Spleen (tissue), 11 donors: ENCODE data around the gene PHIP. TPM values are rescaled to one million over a fixed set of nuclear protein-coding genes. Genes with fewer than 3 reads are reported as not detected.

Source experiments
- DNase-seq: peaks from one replicate; pipeline ENCODE4 v3.0.0-alpha.2; 2020
- H3K27ac ChIP-seq, 8 donors: fragments of 200-600 bp; sonication (generic) in 7 of 8; 1 replicate in 4 of 8; 2 replicates in 4 of 8; pipeline versions ENCODE4 v1.5.0 to v1.8.0; 2016 to 2021; ENCODE audit warnings: inconsistent platforms in 4 of 8, mild to moderate bottlenecking in 4 of 8, moderate library complexity in 1 of 8
- H3K27me3 ChIP-seq, 7 donors: fragments of 200-600 bp; sonication (generic) in 6 of 7; replicated peaks in 1 of 7; 1 replicate in 4 of 7; 2 replicates in 3 of 7; pipeline versions ENCODE4 v1.5.0 to v1.8.0; 2016 to 2021; ENCODE audit warnings: inconsistent platforms in 3 of 7, mild to moderate bottlenecking in 1 of 7
- H3K36me3 ChIP-seq, 6 donors: fragments of 200-600 bp; sonication (generic) in 5 of 6; 1 replicate in 4 of 6; 2 replicates in 2 of 6; pipeline versions ENCODE4 v1.5.0 to v1.8.0; 2016 to 2021; ENCODE audit warnings: inconsistent platforms in 2 of 6
- H3K4me1 ChIP-seq, 6 donors: fragments of 200-600 bp; sonication (generic) in 5 of 6; 1 replicate in 3 of 6; 2 replicates in 3 of 6; pipeline versions ENCODE4 v1.5.0 to v1.8.0; 2016 to 2021; ENCODE audit warnings: inconsistent platforms in 3 of 6
- H3K4me3 ChIP-seq, 8 donors: fragments of 200-600 bp; sonication (generic) in 7 of 8; 1 replicate in 4 of 8; 2 replicates in 4 of 8; pipeline versions ENCODE4 v1.5.0 to v1.8.0; 2016 to 2021; ENCODE audit warnings: inconsistent platforms in 4 of 8, mild to moderate bottlenecking in 4 of 8, moderate library complexity in 2 of 8
- H3K9me3 ChIP-seq, 8 donors: fragments of 200-600 bp; sonication (generic) in 7 of 8; 1 replicate in 4 of 8; 2 replicates in 4 of 8; pipeline versions ENCODE4 v1.5.0 to v1.8.0; 2016 to 2021; ENCODE audit warnings: inconsistent platforms in 4 of 8
- POLR2A ChIP-seq, 3 donors: fragments of 450-650 bp; IDR thresholded peaks; one replicate each; pipeline ENCODE4 v1.5.1; 2017; ENCODE audit warnings: antibody characterized with exemption in 3 of 3, mild to moderate bottlenecking in 1 of 3
- POLR2AphosphoS5 ChIP-seq, 3 donors: sonication (generic); formaldehyde crosslinking; IDR thresholded peaks; one replicate each; pipeline ENCODE4 v1.5.1; 2017; ENCODE audit warnings: antibody characterized with exemption in 3 of 3
- WGBS, 5 donors: extraction: QIAGEN DNeasy Blood & Tissue Kit in 3 of 5; methylation state at CpG; one replicate each; pipeline versions ENCODE4 v1.1.5 to v1.1.7; 2013 to 2018; 5-methylcytosine and 5-hydroxymethylcytosine counted together
- intact Hi-C: fragments of 100-400 bp; cut with DNase I; formaldehyde crosslinking; loops from one replicate; pipeline ENCODE4 v1.15.0; 2023; ENCODE audit warnings: low total_unique reads
- polyA plus RNA-seq, 3 donors: library from polyadenylated mRNA; stranded (reverse); fragments of 200-250 nt; gene quantifications; one replicate each; pipeline ENCODE4 v1.2.1, GENCODE V29; 2013
- total RNA-seq, 7 donors: library from RNA; depleted of rRNA in 3 of 7; stranded (reverse); fragments of >200 nt in 3 of 7; fragmentation: NEBNext Ultra II Directional in 4 of 7; extraction: Animal tissue kit (Norgen Biotek cat#: 25700) in 4 of 7; gene quantifications; one replicate each; pipeline versions ENCODE4 v1.1.0 to v1.2.1, GENCODE V29; 2016 to 2021
- TF ChIP-seq, protein P1 (sequence below), 11 experiments: fragments of 200-600 bp in 7 of 11; fragments of 450-650 bp in 4 of 11; sonication (generic) in 4 of 11; IDR thresholded peaks in 8 of 11; conservative IDR thresholded peaks in 3 of 11; 1 replicate in 7 of 11; 2 replicates in 4 of 11; pipeline versions ENCODE4 v1.4.0 to v1.8.0; 2016 to 2021; ENCODE audit warnings: antibody characterized with exemption in 11 of 11, inconsistent platforms in 4 of 11, mild to moderate bottlenecking in 1 of 11
- donor health status: healthy with polysubstance abuse.
- donor health status: DM: no; HTN: no; CAD: no; lungs with moderate emphysema.
- donor health status: DM: no; HTN: no; CAD: no.
- donor health status: Bipolar disorder and iron deficiency.
- donor health status: healthy.
- donor health status: DM: no; HTN: no; CAD: no.
- donor health status: DM: yes; HTN: yes; CAD: no.

PHIP gene
- total and polyA plus RNA-seq, 10 donors: 7.8 to 51.3 (median 35.9) TPM

DNA sequence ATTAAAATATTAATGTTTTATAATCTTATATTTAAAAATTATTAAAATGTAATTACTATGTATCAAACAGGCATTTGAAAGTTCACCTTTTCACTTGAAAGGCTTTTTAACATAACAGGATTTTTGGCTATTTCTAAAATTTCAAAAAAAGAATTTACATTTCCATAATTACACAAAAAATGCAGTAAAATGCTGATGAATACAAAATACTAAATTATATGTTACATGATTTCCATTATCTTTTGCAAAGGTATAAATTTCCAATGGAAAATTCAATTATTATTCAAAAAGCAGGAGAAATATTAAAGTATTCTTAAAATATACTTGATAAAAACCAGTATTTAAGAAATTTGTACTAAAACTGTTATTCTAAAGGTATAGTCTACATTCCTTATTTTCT is 66.1 kb downstream of the PHIP start:
- Histone ChIP-seq H3K27ac (no peak overlapping the region), H3K4me1 (no peaks in the 10 kb centered on the region), H3K27me3 (no peaks in the 10 kb centered on the region), H3K4me3 (no peak overlapping the region), H3K36me3 (peaks cover 0 to 94% (median 38%) of the 10 kb centered on the region in 6 donors), H3K9me3 (no peaks in the 10 kb centered on the region)
- intact Hi-C loops: no loop called here
- DNase-seq: no peak
- TF ChIP-seq, protein P1, sequence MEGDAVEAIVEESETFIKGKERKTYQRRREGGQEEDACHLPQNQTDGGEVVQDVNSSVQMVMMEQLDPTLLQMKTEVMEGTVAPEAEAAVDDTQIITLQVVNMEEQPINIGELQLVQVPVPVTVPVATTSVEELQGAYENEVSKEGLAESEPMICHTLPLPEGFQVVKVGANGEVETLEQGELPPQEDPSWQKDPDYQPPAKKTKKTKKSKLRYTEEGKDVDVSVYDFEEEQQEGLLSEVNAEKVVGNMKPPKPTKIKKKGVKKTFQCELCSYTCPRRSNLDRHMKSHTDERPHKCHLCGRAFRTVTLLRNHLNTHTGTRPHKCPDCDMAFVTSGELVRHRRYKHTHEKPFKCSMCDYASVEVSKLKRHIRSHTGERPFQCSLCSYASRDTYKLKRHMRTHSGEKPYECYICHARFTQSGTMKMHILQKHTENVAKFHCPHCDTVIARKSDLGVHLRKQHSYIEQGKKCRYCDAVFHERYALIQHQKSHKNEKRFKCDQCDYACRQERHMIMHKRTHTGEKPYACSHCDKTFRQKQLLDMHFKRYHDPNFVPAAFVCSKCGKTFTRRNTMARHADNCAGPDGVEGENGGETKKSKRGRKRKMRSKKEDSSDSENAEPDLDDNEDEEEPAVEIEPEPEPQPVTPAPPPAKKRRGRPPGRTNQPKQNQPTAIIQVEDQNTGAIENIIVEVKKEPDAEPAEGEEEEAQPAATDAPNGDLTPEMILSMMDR (IDR thresholded peaks at IDR 0.05 in 8 of 11, conservative IDR thresholded peaks at IDR 0.05 in 3 of 11): no peak
- TF ChIP-seq POLR2AphosphoS5 (IDR thresholded peaks at IDR 0.05) (no peak), POLR2A (IDR thresholded peaks at IDR 0.05) (no peak)

DNA sequence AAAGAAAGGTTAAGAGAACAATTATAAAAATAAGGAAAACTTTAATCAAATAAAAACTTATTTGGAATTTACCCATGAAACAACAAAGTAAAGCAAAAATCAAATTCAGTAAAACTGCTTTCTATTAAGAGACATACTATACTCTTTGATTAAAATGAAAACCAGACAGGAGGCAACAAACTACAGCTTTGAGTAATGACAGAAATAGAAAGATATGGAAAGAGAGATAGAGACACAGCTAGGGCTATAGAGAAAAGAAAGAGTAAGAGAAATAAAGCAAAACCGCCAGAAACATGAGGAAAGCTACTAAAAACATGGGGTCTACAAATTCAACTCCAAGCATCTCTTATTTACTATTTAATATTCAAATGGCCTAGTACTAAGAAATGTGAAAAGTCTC is 67.6 kb downstream of the PHIP start:
- Histone ChIP-seq H3K4me3 (no peak overlapping the region), H3K27me3 (no peaks in the 10 kb centered on the region), H3K9me3 (no peaks in the 10 kb centered on the region), H3K4me1 (peaks cover 0 to 7% (median 0%) of the 10 kb centered on the region in 6 donors), H3K27ac (no peak overlapping the region), H3K36me3 (peaks cover 0 to 88% (median 25%) of the 10 kb centered on the region in 6 donors)
- intact Hi-C loops: no loop called here
- TF ChIP-seq POLR2A (IDR thresholded peaks at IDR 0.05): no peak
- TF ChIP-seq POLR2AphosphoS5 (IDR thresholded peaks at IDR 0.05): no peak
- TF ChIP-seq, protein P1 (IDR thresholded peaks at IDR 0.05 in 8 of 11, conservative IDR thresholded peaks at IDR 0.05 in 3 of 11): no peak
- 87 to 100% (median 88%) methylated on average over 1 of the region's 1 CpG for WGBS, 5 donors
- no peak for DNase-seq

DNA sequence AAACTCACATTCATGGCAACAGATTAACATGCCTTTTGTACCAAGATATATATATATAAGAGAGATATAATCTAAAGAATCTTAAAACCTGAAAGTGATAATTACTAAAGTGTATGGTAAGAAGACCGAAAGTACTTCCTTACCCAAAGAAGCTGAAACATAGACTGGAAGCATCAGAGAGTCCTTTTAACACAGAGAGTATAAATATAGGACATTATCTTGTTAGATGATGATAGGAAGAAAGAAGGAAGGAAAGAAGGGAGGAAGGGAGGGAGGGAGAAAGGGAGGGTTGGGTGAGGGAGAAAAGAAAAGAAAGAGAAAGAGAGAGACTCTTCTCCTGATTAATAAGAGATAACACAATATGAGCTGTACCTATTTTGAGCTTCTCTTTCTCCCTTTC is 68.2 kb downstream of the PHIP start:
- Histone ChIP-seq H3K4me1 (peaks cover 0 to 8% (median 0%) of the 10 kb centered on the region in 6 donors), H3K4me3 (no peak overlapping the region), H3K27me3 (no peaks in the 10 kb centered on the region), H3K36me3 (peaks cover 0 to 88% (median 20%) of the 10 kb centered on the region in 6 donors), H3K9me3 (no peaks in the 10 kb centered on the region), H3K27ac (no peak overlapping the region)
- TF ChIP-seq, protein P1 (IDR thresholded peaks at IDR 0.05 in 8 of 11, conservative IDR thresholded peaks at IDR 0.05 in 3 of 11): no peak
- no peak for TF ChIP-seq POLR2AphosphoS5 (IDR thresholded peaks at IDR 0.05)
- DNase-seq: no peak
- intact Hi-C loops: loop anchor here (10.0 kb wide), 1 partner anchor 55 kb away; no protein-coding TSS in a partner anchor
- 92 to 98% (median 94%) methylated on average over 1 of the region's 1 CpG for WGBS, 5 donors

DNA sequence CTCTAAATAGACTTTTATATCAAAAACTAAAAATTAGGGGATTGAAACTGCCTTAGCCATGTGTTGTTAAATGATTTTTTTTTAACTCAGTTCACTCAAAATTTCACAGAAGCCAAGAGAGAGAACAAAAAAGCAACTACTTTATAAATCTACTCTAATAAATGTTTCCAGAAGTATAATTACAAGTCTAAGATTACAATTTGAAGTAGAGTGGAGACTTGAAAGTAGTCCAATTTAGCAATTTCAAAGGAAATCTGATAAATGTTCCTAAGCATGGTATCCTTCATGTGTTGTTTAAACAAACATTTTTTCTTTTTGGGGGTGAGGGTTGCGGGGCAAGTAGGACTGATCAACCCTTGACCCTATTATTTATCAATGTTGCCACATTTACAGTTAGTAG is 72.6 kb downstream of the PHIP start:
- peaks cover 0 to 8% (median 0%) of the 10 kb centered on the region in 6 donors for H3K4me1 ChIP-seq
- TF ChIP-seq, protein P1 (IDR thresholded peaks at IDR 0.05 in 8 of 11, conservative IDR thresholded peaks at IDR 0.05 in 3 of 11): no peak
- TF ChIP-seq POLR2AphosphoS5 (IDR thresholded peaks at IDR 0.05): no peak
- TF ChIP-seq POLR2A (IDR thresholded peaks at IDR 0.05): no peak
- no peak overlapping the region for H3K27ac ChIP-seq
- 84 to 95% (median 91%) methylated on average over 1 of the region's 1 CpG for WGBS, 5 donors
- H3K27me3 ChIP-seq: no peaks in the 10 kb centered on the region
- H3K9me3 ChIP-seq: no peaks in the 10 kb centered on the region
- peaks cover 0 to 95% (median 39%) of the 10 kb centered on the region in 6 donors for H3K36me3 ChIP-seq
- no peak for DNase-seq
- H3K4me3 ChIP-seq: no peak overlapping the region
- intact Hi-C loops: loop anchor here (10.0 kb wide), 1 partner anchor 51 kb away; no protein-coding TSS in a partner anchor
